Measurements from ENCODE around the gene OR56B1.
A peak's percentile ranks its signal among the peaks of the same experiment; 100 is the strongest.
"Not testable (repeated sequence)": the region's sequence is repeated elsewhere in the genome, so short reads cannot be mapped to it uniquely, and the experiment has no call there.

Gene OR56B1

GRCh38 chr11:5736396-5736795 lies at the start of gene OR56B1:
TSS of gene OR56B1 (plus strand) at chr11:5736448. CDS start at chr11:5736517, 69 bp downstream.
- no peak for FAIRE-seq

GRCh38 chr11:5688482-5688881 lies 47.8 kb upstream of the OR56B1 start:
- no peak for FAIRE-seq

GRCh38 chr11:5689551-5689983 lies 46.7 kb upstream of the OR56B1 start, which contains the start of gene TRIM22:
TSS of gene TRIM22 (plus strand) at chr11:5689790. CDS start at chr11:5696233, 6,443 bp downstream.
- no peak for FAIRE-seq

- FAIRE-seq, result no peak
Measured at GRCh38 chr11:5690216-5690615, 46.0 kb upstream of the OR56B1 start.

GRCh38 chr11:5690736-5691135 lies 45.5 kb upstream of the OR56B1 start:
- FAIRE-seq, result no peak

- FAIRE-seq, result not testable (repeated sequence)
Measured at GRCh38 chr11:5691238-5691963, 44.8 kb upstream of the OR56B1 start.

GRCh38 chr11:5691964-5692361 lies 44.3 kb upstream of the OR56B1 start:
- FAIRE-seq, result no peak

GRCh38 chr11:5694642-5695041 lies 41.6 kb upstream of the OR56B1 start:
- no peak for FAIRE-seq

GRCh38 chr11:5695580-5695979 lies 40.7 kb upstream of the OR56B1 start:
- no peak for FAIRE-seq

GRCh38 chr11:5696210-5696609 lies 40.0 kb upstream of the OR56B1 start:
- no peak for FAIRE-seq

- FAIRE-seq, result no peak
Measured at GRCh38 chr11:5698281-5698680, 38.0 kb upstream of the OR56B1 start.

GRCh38 chr11:5700421-5701054 lies 35.7 kb upstream of the OR56B1 start:
- FAIRE-seq, result no peak

- no peak for FAIRE-seq
Measured at GRCh38 chr11:5701055-5701577, 35.1 kb upstream of the OR56B1 start.

- FAIRE-seq, result no peak
Measured at GRCh38 chr11:5703741-5704536, 32.3 kb upstream of the OR56B1 start.

GRCh38 chr11:5705688-5706087 lies 30.6 kb upstream of the OR56B1 start:
- FAIRE-seq, result no peak

- peak; percentile 56 for FAIRE-seq
Measured at GRCh38 chr11:5712507-5712906, 23.7 kb upstream of the OR56B1 start.

- no peak for FAIRE-seq
Measured at GRCh38 chr11:5713695-5714094, 22.6 kb upstream of the OR56B1 start.

GRCh38 chr11:5716518-5716917 lies 19.7 kb upstream of the OR56B1 start:
- not testable (repeated sequence) for FAIRE-seq

GRCh38 chr11:5719703-5720495 lies 16.3 kb upstream of the OR56B1 start:
- no peak for FAIRE-seq

GRCh38 chr11:5722622-5723021 lies 13.6 kb upstream of the OR56B1 start:
- no peak for FAIRE-seq

GRCh38 chr11:5726351-5726750 lies 9.9 kb upstream of the OR56B1 start:
- no peak for FAIRE-seq

- no peak for FAIRE-seq
Measured at GRCh38 chr11:5727691-5728090, 8.6 kb upstream of the OR56B1 start.

Measured in A204.1 (cell line).